ENCODE data around the gene OIP5. TPM values are rescaled to one million over a fixed set of nuclear protein-coding genes. Genes with fewer than 3 reads are reported as not detected.

OIP5 gene
- 13.2 to 15.0 TPM (median 14.7 TPM) in 5 replicates for total RNA-seq (2022; extraction: Qiagen RNA extraction)

DNA sequence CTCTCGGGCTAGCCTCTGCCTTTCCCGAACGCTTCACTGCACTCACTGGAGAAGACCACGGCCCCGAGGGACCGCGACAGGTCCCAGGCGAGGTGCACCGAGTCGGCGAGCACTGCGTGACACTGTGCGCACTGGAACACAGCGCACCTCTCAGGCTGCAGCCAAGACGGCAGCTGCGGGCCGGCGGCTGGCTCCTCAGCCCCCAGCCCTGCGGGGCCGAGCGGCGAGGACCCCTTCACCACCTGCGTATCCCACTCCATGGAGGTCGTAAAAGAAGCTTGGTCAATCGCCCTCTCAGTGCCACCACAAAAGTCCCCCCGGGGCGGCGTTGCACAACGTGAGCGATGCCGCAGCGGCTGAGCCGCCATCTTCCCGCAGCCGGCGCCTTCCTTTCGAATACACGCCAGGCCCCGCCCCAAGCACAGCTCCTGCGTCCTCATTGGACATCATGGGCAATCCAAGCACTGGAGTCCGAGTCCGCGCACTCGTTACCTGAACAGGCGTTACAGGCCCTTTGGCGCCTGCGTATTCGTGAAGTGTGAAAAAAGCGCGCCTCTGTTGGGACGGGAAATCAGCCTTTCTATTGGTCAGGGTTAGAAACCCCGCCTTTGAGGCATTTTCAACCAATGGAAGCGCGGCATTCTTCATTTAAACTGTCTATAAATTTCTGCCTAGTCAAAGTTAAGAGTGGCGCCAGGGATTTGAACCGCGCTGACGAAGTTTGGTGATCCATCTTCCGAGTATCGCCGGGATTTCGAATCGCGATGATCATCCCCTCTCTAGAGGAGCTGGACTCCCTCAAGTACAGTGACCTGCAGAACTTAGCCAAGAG is at the start of gene OIP5, which contains the start of gene NUSAP1:
Gene OIP5, minus strand, starts transcription at position 398 of the 832 bp plus-strand sequence. Its CDS starts 30 bp downstream, at position 368.
Gene NUSAP1, plus strand, starts transcription at position 688 of the 832 bp plus-strand sequence. Its CDS starts 77 bp downstream, at position 765.

Other genes with a start within 250 kb of the OIP5 start
- 13.0 to 14.2 TPM (median 13.7 TPM) in 5 replicates for gene INO80, start 216.3 kb downstream of the OIP5 start, total RNA-seq (2022; extraction: Qiagen RNA extraction)
- not detected in 5 replicates for gene EXD1, start 101.8 kb downstream of the OIP5 start, total RNA-seq (2022; extraction: Qiagen RNA extraction)
- gene CHP1, start 101.3 kb downstream of the OIP5 start, total RNA-seq (2022; extraction: Qiagen RNA extraction), result 51.2 to 69.5 TPM (median 53.0 TPM) in 5 replicates
- gene NUSAP1, start 290 bp upstream of the OIP5 start, total RNA-seq (2022; extraction: Qiagen RNA extraction), result 61.3 to 86.8 TPM (median 68.6 TPM) in 5 replicates
- gene NDUFAF1, start 69.9 kb upstream of the OIP5 start, total RNA-seq (2022; extraction: Qiagen RNA extraction), result 11.8 to 15.8 TPM (median 13.8 TPM) in 5 replicates
- 16.1 to 23.8 TPM (median 19.1 TPM) in 5 replicates for gene RTF1, start 84.5 kb upstream of the OIP5 start, total RNA-seq (2022; extraction: Qiagen RNA extraction)
- gene ITPKA, start 161.3 kb upstream of the OIP5 start, total RNA-seq (2022; extraction: Qiagen RNA extraction), result 1.3 to 2.5 TPM (median 2.0 TPM) in 5 replicates
- gene LTK, start 181.2 kb upstream of the OIP5 start, total RNA-seq (2022; extraction: Qiagen RNA extraction), result 0.06 to 0.12 TPM (median 0.09 TPM) in 5 replicates
- gene RPAP1, start 211.7 kb upstream of the OIP5 start, total RNA-seq (2022; extraction: Qiagen RNA extraction), result 9.2 to 14.3 TPM (median 12.5 TPM) in 5 replicates
- gene TYRO3, start 226.6 kb upstream of the OIP5 start, total RNA-seq (2022; extraction: Qiagen RNA extraction), result 13.4 to 15.8 TPM (median 14.3 TPM) in 5 replicates

Measured in A549 treated with CORT108297 at 1 μM for 4 hours (cell line).